Islet of Langerhans (tissue), 1 donor: ENCODE measurements around the gene NR4A1.

Experiments used
- FAIRE-seq: peaks from one replicate; lab custom pipeline; 2011; peaks lifted over from hg19 to GRCh38; lab: Jason Lieb, UNC

NR4A1 gene

DNA sequence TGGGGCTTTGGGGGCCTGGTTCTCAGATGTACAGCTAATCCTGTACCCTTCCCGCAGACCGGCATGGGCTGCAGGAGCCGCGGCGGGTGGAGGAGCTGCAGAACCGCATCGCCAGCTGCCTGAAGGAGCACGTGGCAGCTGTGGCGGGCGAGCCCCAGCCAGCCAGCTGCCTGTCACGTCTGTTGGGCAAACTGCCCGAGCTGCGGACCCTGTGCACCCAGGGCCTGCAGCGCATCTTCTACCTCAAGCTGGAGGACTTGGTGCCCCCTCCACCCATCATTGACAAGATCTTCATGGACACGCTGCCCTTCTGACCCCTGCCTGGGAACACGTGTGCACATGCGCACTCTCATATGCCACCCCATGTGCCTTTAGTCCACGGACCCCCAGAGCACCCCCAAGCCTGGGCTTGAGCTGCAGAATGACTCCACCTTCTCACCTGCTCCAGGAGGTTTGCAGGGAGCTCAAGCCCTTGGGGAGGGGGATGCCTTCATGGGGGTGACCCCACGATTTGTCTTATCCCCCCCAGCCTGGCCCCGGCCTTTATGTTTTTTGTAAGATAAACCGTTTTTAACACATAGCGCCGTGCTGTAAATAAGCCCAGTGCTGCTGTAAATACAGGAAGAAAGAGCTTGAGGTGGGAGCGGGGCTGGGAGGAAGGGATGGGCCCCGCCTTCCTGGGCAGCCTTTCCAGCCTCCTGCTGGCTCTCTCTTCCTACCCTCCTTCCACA lies 7.6 kb downstream of the NR4A1 start:
- FAIRE-seq, result no peak

GRCh38 chr12:52059582-52060497 lies 8.6 kb downstream of the NR4A1 start:
- FAIRE-seq, result no peak

DNA sequence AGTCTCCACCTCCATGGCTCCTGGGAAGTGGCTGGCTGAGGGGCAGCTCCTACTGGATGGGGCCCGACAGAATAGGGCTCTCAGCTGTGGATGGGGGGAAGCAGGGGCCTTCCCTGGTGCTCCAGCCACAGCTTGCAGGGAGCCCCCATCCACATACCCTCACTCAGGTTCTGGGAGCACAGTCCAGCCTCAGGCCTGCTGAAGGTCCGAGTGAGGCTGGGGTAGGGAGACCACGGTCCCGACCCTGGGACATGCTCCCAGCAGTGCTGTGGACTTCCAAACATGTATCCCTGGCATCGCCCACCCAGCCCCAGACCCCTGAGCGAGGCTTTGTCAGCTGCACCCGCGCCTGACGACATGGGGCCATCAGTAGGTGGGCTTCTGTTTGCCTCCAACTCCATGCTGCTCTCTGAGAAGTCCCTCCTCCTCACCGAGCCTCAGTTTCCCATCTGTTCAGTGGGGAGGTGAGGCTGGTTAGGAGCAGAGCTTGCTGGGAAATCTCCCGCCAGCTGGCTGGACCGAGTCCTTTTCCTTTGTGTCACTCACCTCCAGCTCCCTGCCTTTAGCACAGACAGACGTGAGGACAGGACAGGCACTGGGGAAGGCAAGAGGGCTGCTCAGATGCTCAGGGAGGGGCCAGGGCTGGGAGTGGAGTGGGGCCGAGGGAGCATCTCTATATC lies 9.4 kb downstream of the NR4A1 start:
- FAIRE-seq, result no peak

- FAIRE-seq, result no peak
Observed at GRCh38 chr12:52061470-52062166, 10.4 kb downstream of the NR4A1 start.

- FAIRE-seq, result no peak
Observed at GRCh38 chr12:52062167-52063081, 11.2 kb downstream of the NR4A1 start.

GRCh38 chr12:52063082-52063924 lies 12.1 kb downstream of the NR4A1 start:
- FAIRE-seq, result no peak

DNA sequence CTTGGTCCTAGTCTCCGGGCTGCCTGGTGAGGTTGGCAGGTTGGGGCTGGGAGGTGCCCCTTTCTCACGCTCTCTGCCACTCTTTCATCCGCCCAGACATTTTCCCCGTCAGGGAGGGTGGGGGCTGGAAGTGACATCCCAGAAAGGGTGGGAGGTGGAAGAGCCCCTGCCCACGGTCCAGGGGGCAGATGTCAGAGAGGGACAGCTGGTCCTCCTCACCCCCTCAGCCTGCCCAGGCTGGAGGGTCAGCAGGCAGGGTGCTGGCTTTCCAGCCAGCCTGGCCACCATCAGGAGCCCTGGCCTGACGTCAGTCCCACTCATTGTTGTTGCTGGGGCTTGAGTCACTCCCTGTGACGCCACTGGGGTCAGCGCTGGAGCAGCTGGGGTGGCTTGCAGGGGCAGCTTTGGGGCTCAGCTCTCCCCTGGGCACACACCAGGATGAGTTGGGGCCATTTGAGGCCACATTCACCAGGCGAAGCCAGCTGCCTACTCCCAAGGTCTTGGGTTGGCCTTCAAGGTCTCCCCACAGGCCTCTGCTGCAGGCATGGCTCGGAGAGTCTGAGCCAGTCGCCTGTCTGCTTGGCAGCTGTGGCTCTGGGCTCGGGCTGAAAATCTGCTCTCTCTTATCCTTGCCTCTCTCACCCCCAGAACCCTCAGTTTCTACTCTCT lies 12.9 kb downstream of the NR4A1 start:
- FAIRE-seq, result no peak

DNA sequence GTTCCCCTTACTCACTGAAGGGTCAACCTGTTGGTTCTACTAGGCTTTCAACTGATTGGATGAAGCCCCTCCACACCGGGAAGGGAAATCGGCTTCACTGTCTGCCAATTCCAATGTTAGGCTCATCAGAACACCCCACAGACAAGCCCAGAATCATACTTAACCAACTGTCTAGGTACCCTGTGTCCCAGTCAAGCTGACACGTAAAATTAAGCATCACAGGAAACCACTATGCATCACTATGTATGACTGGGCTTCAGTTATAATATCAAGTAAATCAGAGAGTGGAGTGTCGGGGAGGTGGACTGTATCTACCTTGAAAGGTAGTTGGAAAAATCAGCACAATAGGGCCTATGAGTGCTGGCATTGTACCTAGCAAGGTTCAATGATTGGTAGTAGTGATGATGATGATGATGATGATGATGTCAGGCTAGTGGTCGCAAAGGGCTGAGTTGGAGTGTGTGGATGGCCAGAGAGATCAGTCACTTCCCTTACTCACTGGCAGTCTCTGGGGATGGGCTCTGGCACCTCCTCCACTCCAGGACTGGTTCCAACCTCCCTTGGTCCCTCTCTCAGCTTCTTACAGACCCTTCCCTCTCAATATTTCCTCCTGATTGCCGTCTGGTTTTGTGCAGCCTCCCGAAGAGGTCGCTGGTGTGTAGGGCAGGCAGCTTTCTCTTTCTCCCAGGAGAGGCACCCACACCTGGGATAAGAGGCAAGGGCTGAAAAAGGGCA lies 15.3 kb downstream of the NR4A1 start:
- FAIRE-seq, result no peak

DNA sequence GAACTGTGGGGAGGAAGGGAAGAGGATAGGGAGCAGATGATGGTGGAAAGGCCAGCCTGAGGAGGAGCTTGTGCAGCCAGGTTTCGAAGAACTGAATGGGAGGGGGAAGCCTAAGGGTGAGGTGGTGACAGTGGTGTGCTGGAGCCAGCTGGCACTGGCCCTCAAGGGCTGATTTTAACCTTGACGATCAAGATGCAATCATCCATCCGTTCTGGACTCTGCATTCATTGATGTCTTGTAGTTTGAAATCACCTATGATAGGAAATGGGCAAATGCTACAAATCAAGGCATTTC lies 15.8 kb downstream of the NR4A1 start:
- FAIRE-seq, result no peak

- peak; percentile 83 for FAIRE-seq
Observed at GRCh38 chr12:52069327-52070184, 18.3 kb downstream of the NR4A1 start, which contains the start of gene ATG101. TSS of gene ATG101 (plus strand) at chr12:52069978. CDS start at chr12:52073651, 3,673 bp downstream.

DNA sequence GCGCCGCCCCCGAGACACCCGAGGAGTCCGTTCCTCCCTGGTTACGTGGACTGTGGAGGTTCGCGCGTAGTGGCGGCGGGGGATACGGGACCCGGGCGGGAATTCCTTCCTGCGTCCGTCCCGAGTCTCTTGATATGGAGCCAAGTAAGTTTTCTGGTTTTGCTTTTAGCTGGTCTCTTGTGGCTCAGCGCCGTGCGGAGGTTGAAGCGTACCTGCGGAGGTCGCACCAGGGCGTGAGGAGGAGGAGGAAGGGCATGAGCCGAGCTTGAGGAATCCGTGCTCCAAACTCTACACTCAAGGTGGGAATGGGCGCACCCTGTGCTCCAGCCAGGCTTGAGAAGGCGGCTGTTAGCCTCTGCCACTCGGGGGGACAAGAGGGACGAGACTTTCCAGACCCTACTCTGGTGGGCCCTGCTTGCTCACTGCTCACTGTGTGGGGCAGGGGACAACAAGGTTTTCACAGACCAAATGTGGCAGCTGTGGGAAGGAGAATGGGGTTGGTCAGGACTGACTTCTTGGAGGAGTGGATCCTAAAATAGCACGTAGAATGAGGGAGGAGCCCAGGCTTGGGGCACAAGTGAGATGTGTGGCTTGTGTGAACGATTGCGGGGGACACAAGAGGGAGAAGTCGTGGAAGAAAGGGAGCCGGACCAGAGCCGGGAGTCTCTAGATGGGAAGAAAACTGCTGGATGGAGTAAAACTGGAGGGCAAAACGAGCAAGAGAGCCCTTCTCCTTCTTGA lies 19.1 kb downstream of the NR4A1 start:
- no peak for FAIRE-seq

- FAIRE-seq, result no peak
Observed at GRCh38 chr12:52073531-52074381, 22.5 kb downstream of the NR4A1 start.

DNA sequence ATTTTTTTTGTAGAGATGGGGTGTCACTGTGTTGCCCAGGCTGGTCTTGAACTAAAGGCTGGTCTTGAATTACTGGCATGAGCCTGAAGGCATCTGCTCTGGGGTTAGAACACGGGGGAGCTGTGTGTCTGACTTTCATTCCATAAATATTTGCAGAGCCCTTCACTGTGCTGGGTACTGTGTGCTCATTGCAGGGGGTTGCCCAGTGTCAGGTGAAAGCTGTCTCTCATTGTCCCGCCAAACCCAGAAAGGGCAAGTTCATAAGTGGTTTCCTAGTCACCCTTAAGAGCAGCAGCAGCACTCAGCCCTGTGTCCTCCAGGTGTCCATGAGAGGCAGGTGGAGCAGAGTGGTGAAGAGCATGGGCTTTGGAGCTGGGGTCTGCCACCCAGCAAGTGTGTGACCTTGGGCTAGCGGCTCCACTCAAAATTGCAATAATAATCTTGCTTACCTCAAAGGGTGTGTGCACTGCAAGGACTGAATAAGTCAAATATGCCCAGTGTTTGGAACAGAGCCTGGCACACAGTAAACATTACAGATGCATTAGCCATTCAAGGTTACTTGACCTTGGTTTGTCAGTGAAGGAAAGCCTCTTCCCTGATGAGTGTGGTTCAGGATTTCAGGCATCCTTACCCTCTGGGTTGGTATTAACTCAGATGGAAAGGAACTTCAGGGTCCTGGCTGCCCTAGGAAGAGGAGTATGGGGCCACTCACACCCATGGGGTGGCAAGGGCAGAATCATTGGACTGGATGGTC lies 23.9 kb downstream of the NR4A1 start:
- no peak for FAIRE-seq

DNA sequence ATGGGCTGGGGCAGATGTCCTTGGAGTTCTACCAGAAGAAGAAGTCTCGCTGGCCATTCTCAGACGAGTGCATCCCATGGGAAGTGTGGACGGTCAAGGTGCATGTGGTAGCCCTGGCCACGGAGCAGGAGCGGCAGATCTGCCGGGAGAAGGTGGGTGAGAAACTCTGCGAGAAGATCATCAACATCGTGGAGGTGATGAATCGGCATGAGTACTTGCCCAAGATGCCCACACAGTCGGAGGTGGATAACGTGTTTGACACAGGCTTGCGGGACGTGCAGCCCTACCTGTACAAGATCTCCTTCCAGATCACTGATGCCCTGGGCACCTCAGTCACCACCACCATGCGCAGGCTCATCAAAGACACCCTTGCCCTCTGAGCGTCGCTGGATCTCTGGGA lies 25.6 kb downstream of the NR4A1 start:
- no peak for FAIRE-seq

- FAIRE-seq, result no peak
Observed at GRCh38 chr12:52078276-52078675, 27.0 kb downstream of the NR4A1 start.
